Activated CD4-positive, alpha-beta T cell treated with anti-CD3 and anti-CD28 coated beads, Interleukin-10, Interleukin-2, amounts not matched to agents 100 ng/mL and 50 ng/mL, durations not matched to agents 16 hours and 8 hours (primary cell): ENCODE data around the gene SENP6.

Experiments
- DNase-seq: peaks from one replicate; pipeline ENCODE4 v3.0.0-alpha.2; 2020

SENP6 gene

GRCh38 chr6:75748743-75749538, 147.3 kb downstream of the SENP6 start, which contains the start of gene MYO6:
Gene MYO6 (plus strand): TSS chr6:75749239. CDS start chr6:75817548, 68,309 bp downstream.
- DNase-seq = peak; percentile 45

- no peak for DNase-seq
These were observed 149.8 kb downstream of the SENP6 start for GRCh38 chr6:75751443-75751842.

GRCh38 chr6:75752365-75752764, 150.7 kb downstream of the SENP6 start:
- DNase-seq = no peak

GRCh38 chr6:75755704-75756103, 154.0 kb downstream of the SENP6 start:
- DNase-seq = no peak

GRCh38 chr6:75757295-75757694, 155.6 kb downstream of the SENP6 start:
- DNase-seq = no peak

GRCh38 chr6:75758061-75758460, 156.4 kb downstream of the SENP6 start:
- no peak for DNase-seq

- DNase-seq = no peak
These were observed 157.5 kb downstream of the SENP6 start for GRCh38 chr6:75759207-75759606.

GRCh38 chr6:75760320-75760719, 158.6 kb downstream of the SENP6 start:
- no peak for DNase-seq

GRCh38 chr6:75761489-75761888, 159.8 kb downstream of the SENP6 start:
- no peak for DNase-seq

GRCh38 chr6:75762063-75762462, 160.4 kb downstream of the SENP6 start:
- DNase-seq = no peak

GRCh38 chr6:75766387-75766786, 164.7 kb downstream of the SENP6 start:
- no peak for DNase-seq
